ENCODE results near the gene PTER.

The PTER gene

GRCh38 chr10:16483241-16483917 lies 46.6 kb downstream of the PTER start:
- H3K4me3 ChIP-seq (replicated peaks in 1 of 2; ENCODE audit: low read depth in 2 of 2, low read length in 2 of 2) = no peak overlapping the region
- DNase-seq (ENCODE audit: low read depth in 2 of 2) = no peak
- TF ChIP-seq CTCF (IDR thresholded peaks at IDR 0.05; ENCODE audit: low read depth, low read length) = no peak

DNA sequence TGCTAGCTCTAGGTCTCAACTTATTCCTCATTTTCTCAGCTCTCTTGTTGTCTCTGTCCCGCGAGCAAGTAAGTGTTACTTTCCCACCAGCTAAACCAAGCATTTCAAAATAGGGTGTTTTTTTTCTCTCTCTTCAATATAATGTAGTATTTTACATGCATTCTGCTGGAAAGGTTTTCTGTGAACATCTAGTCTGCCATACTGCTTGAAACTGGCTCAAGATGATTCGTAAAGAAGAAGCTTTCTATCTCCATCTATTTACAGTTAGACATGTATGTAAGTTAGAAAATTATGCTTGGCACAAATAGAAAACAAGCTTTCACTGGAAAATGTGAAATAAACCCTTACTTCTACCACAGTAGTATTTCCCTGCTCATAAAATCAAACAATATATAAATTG lies 53.7 kb downstream of the PTER start:
- no peak for TF ChIP-seq CTCF (IDR thresholded peaks at IDR 0.05; ENCODE audit: low read depth, low read length)
- H3K4me3 ChIP-seq (replicated peaks in 1 of 2; ENCODE audit: low read depth in 2 of 2, low read length in 2 of 2) = no peak overlapping the region
- DNase-seq (ENCODE audit: low read depth in 2 of 2) = no peak

GRCh38 chr10:16491933-16492332 lies 55.1 kb downstream of the PTER start:
- no peak for TF ChIP-seq CTCF (IDR thresholded peaks at IDR 0.05; ENCODE audit: low read depth, low read length)
- no peak for DNase-seq (ENCODE audit: low read depth in 2 of 2)
- no peak overlapping the region for H3K4me3 ChIP-seq (replicated peaks in 1 of 2; ENCODE audit: low read depth in 2 of 2, low read length in 2 of 2)

DNA sequence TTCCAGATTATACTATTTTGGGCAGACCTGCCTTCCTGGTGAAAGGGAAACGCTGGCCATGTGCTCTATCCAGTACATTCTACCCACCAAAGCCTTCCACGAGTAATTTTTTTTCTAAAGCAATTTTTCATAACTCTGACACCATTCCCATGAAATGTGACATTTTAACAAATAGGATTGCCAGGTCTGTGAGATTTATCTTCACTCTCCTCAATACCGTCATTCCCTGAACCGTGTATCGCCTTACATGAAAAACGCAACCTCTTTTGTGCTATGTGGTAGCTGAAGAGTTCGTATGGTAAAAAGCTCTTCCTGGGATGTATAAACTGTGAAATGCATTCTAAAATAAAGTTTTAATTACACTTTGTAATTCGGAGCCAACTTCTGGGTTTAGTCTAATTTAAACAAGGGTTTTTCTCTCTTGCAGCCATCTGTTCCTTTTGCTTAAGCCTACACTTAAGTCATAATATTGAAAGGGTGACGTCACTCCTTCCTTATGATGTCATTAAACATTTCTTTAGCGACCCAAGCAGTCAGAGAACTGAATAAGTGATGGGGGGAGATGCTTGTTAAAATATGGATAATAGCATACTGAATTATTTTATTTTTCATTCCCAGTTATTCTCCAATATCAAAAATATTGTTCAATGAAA lies 57.2 kb downstream of the PTER start:
- no peak overlapping the region for H3K4me3 ChIP-seq (replicated peaks in 1 of 2; ENCODE audit: low read depth in 2 of 2, low read length in 2 of 2)
- DNase-seq (ENCODE audit: low read depth in 2 of 2) = no peak
- no peak for TF ChIP-seq CTCF (IDR thresholded peaks at IDR 0.05; ENCODE audit: low read depth, low read length)

DNA sequence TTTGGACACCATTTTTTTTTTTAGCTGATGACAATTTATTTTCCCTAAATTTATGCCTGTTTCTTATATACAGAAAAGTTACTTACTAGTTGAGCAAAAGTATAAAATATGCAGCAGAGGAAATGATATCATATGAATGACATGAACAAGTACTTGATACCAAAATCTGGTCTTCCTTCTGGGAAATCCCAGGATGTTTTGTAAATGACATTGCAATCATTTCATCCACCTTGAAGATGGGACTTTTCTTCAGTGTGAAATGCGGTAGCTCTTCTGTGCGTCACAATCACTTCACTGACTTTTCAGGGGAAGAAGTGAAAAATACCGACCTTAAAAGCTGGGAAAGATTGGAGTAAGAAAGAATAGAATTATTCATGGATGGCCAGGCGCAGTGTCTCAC lies 61.1 kb downstream of the PTER start:
- no peak for TF ChIP-seq CTCF (IDR thresholded peaks at IDR 0.05; ENCODE audit: low read depth, low read length)
- H3K4me3 ChIP-seq (replicated peaks in 1 of 2; ENCODE audit: low read depth in 2 of 2, low read length in 2 of 2) = no peak overlapping the region
- DNase-seq (ENCODE audit: low read depth in 2 of 2) = peak in 1 of 2 donors; percentile 37

- DNase-seq (ENCODE audit: low read depth in 2 of 2) = peak in 1 of 2 donors; percentile 24
- no peak overlapping the region for H3K4me3 ChIP-seq (replicated peaks in 1 of 2; ENCODE audit: low read depth in 2 of 2, low read length in 2 of 2)
- TF ChIP-seq CTCF (IDR thresholded peaks at IDR 0.05; ENCODE audit: low read depth, low read length) = no peak
These were observed 68.4 kb downstream of the PTER start for GRCh38 chr10:16505161-16505560.
